ENCODE data around the gene B4GALT1.

B4GALT1 gene

GRCh38 chr9:33188711-33189110, 21.6 kb upstream of the B4GALT1 start:
- no peaks in the 10 kb centered on the region for H3K36me3 Mint-ChIP-seq
- no peak overlapping the region for H3K27ac Mint-ChIP-seq
- no peaks in the 10 kb centered on the region for H3K9me3 Mint-ChIP-seq
- H3K4me3 Mint-ChIP-seq: no peak overlapping the region
- H3K4me1 Mint-ChIP-seq: peaks cover 6% of the 10 kb centered on the region
- ATAC-seq: no peak
- no peak for DNase-seq (ENCODE audit: low spot score in 2 of 2)

GRCh38 chr9:33187519-33188218, 20.5 kb upstream of the B4GALT1 start:
- Mint-ChIP-seq H3K36me3 (no peaks in the 10 kb centered on the region), H3K4me1 (peaks cover 6% of the 10 kb centered on the region), H3K27ac (no peak overlapping the region), H3K4me3 (no peak overlapping the region), H3K9me3 (no peaks in the 10 kb centered on the region)
- DNase-seq (ENCODE audit: low spot score in 2 of 2) (no peak), ATAC-seq (no peak)

GRCh38 chr9:33186457-33187168, 19.5 kb upstream of the B4GALT1 start:
- Mint-ChIP-seq H3K9me3 (no peaks in the 10 kb centered on the region), H3K4me1 (peaks cover 6% of the 10 kb centered on the region), H3K4me3 (no peak overlapping the region), H3K27ac (peak overlapping the region; percentile 13), H3K36me3 (no peaks in the 10 kb centered on the region)
- no peak for DNase-seq (ENCODE audit: low spot score in 2 of 2)
- peak; percentile 31 for ATAC-seq

GRCh38 chr9:33185858-33186257, 18.7 kb upstream of the B4GALT1 start:
- Mint-ChIP-seq H3K9me3 (no peaks in the 10 kb centered on the region), H3K4me1 (peaks cover 6% of the 10 kb centered on the region), H3K36me3 (no peaks in the 10 kb centered on the region), H3K4me3 (no peak overlapping the region), H3K27ac (peak overlapping the region; percentile 13)
- no peak for ATAC-seq
- no peak for DNase-seq (ENCODE audit: low spot score in 2 of 2)

GRCh38 chr9:33185406-33185805, 18.3 kb upstream of the B4GALT1 start:
- Mint-ChIP-seq H3K27ac (no peak overlapping the region), H3K36me3 (no peaks in the 10 kb centered on the region)
- no peak for ATAC-seq

GRCh38 chr9:33184963-33185362, 17.8 kb upstream of the B4GALT1 start:
- H3K27ac Mint-ChIP-seq: no peak overlapping the region
- ATAC-seq (no peak), DNase-seq (ENCODE audit: low spot score in 2 of 2) (no peak)
- H3K36me3 Mint-ChIP-seq: no peaks in the 10 kb centered on the region
- no peaks in the 10 kb centered on the region for H3K9me3 Mint-ChIP-seq
- H3K4me3 Mint-ChIP-seq: no peak overlapping the region
- H3K4me1 Mint-ChIP-seq: peaks cover 6% of the 10 kb centered on the region

More at GRCh38 chr9:33185406-33185805, 18.3 kb upstream of the B4GALT1 start:
- peaks cover 6% of the 10 kb centered on the region for H3K4me1 Mint-ChIP-seq
- no peak overlapping the region for H3K4me3 Mint-ChIP-seq
- H3K9me3 Mint-ChIP-seq: no peaks in the 10 kb centered on the region
- DNase-seq (ENCODE audit: low spot score in 2 of 2): no peak

- H3K27ac Mint-ChIP-seq: no peak overlapping the region
- DNase-seq (ENCODE audit: low spot score in 2 of 2) (no peak), ATAC-seq (no peak)
- H3K4me3 Mint-ChIP-seq: no peak overlapping the region
- H3K9me3 Mint-ChIP-seq: no peaks in the 10 kb centered on the region
- H3K4me1 Mint-ChIP-seq: peaks cover 6% of the 10 kb centered on the region
- H3K36me3 Mint-ChIP-seq: no peaks in the 10 kb centered on the region
Observed at GRCh38 chr9:33182519-33182918, 15.4 kb upstream of the B4GALT1 start.

GRCh38 chr9:33180526-33181184, 13.5 kb upstream of the B4GALT1 start:
- H3K27ac Mint-ChIP-seq: no peak overlapping the region
- no peaks in the 10 kb centered on the region for H3K9me3 Mint-ChIP-seq
- no peak for DNase-seq (ENCODE audit: low spot score in 2 of 2)
- no peak overlapping the region for H3K4me3 Mint-ChIP-seq
- H3K36me3 Mint-ChIP-seq: no peaks in the 10 kb centered on the region
- no peaks in the 10 kb centered on the region for H3K4me1 Mint-ChIP-seq
- ATAC-seq: no peak

- H3K27ac Mint-ChIP-seq: no peak overlapping the region
- H3K9me3 Mint-ChIP-seq: no peaks in the 10 kb centered on the region
- ATAC-seq (no peak), DNase-seq (ENCODE audit: low spot score in 2 of 2) (no peak)
- no peaks in the 10 kb centered on the region for H3K36me3 Mint-ChIP-seq
- H3K4me3 Mint-ChIP-seq: no peak overlapping the region
- no peaks in the 10 kb centered on the region for H3K4me1 Mint-ChIP-seq
Observed at GRCh38 chr9:33178972-33179697, 12.0 kb upstream of the B4GALT1 start.

GRCh38 chr9:33177639-33178038, 10.5 kb upstream of the B4GALT1 start:
- Mint-ChIP-seq H3K27ac (no peak overlapping the region), H3K9me3 (no peaks in the 10 kb centered on the region), H3K4me3 (no peak overlapping the region), H3K4me1 (no peaks in the 10 kb centered on the region), H3K36me3 (no peaks in the 10 kb centered on the region)
- no peak for DNase-seq (ENCODE audit: low spot score in 2 of 2)
- ATAC-seq: no peak

GRCh38 chr9:33177086-33177485, 9.9 kb upstream of the B4GALT1 start:
- ATAC-seq (no peak), DNase-seq (ENCODE audit: low spot score in 2 of 2) (no peak)
- Mint-ChIP-seq H3K27ac (no peak overlapping the region), H3K9me3 (no peaks in the 10 kb centered on the region), H3K4me3 (no peak overlapping the region), H3K4me1 (no peaks in the 10 kb centered on the region), H3K36me3 (no peaks in the 10 kb centered on the region)

GRCh38 chr9:33175649-33176325, 8.7 kb upstream of the B4GALT1 start:
- H3K27ac Mint-ChIP-seq: no peak overlapping the region
- H3K4me1 Mint-ChIP-seq: peaks cover 2% of the 10 kb centered on the region
- H3K36me3 Mint-ChIP-seq: no peaks in the 10 kb centered on the region
- H3K4me3 Mint-ChIP-seq: no peak overlapping the region
- DNase-seq (ENCODE audit: low spot score in 2 of 2) (no peak), ATAC-seq (no peak)
- H3K9me3 Mint-ChIP-seq: no peaks in the 10 kb centered on the region

- Mint-ChIP-seq H3K36me3 (no peaks in the 10 kb centered on the region), H3K27ac (no peak overlapping the region), H3K4me3 (no peak overlapping the region), H3K9me3 (no peaks in the 10 kb centered on the region), H3K4me1 (peaks cover 23% of the 10 kb centered on the region)
- DNase-seq (ENCODE audit: low spot score in 2 of 2) (no peak), ATAC-seq (no peak)
Observed at GRCh38 chr9:33172256-33173238, 5.4 kb upstream of the B4GALT1 start.
